GM12874 (cell line): ENCODE results near the gene NDUFC2.

ENCODE experiments used
- CTCF ChIP-seq: IDR thresholded peaks from 2 replicates; pipeline ENCODE4 v1.5.1; 2011; ENCODE audit warnings: low read depth, mild to moderate bottlenecking, control low read depth, low read length, moderate library complexity; ENCODE audit not compliant: insufficient read depth

NDUFC2 gene

GRCh38 chr11:78037825-78038620 is 41.6 kb downstream of the NDUFC2 start:
- TF ChIP-seq CTCF = no peak

DNA sequence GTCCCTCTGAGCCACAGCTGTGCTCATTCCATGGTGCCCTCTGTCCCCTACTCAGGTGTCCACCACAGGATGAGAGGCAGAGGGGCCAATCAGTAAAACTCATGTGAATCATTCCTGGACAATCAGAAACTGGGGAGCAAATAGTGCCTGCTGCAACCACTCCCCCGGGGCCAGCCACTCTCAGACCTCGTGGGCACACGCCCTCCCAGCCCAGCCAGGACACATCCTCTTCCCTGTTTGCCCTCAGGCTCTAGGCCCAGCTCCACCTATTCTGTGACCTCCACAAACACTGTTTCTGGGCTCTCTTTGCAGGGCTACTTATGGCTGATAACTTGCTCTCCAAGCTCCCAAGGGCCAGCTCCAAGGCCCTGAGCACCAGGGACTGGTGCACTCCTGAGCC is 42.6 kb downstream of the NDUFC2 start:
- no peak for TF ChIP-seq CTCF

DNA sequence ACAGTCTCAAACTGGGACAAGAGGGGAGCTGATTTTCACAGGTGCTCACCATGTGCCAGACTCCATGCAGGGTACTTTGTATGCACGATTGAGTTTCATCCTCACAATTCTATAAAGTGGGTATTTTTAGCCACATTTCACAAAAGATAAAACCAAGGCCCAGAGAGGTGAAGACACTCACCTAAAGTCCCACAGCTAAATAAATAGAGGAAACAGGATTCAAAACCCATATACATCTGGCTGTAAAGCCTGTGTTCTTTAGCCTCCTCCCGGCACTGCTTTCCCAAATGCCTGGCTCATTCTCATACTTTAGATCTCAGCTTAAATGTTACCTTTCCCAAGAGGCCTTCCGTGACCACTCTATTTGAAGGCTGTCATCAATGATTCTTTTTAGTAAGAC is 43.3 kb downstream of the NDUFC2 start:
- no peak for TF ChIP-seq CTCF

DNA sequence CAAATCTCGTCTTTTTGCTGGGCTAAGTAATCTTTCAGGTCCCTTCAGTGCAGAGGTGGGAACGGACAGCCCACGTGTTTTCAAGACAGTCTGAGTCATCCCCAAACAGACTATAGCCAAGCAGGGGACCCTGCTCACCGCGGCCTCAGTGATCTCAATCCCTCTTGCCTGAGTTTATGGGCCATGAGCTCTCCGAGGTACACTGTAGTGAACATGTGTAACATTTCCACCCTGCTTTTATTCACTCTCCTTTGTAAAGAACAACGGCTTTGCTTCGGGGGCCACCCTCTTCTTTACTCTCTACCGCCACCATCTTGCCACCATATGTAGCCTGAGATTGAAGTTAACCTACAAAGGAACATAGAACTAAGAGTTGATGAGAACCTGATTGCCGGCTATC is 45.0 kb downstream of the NDUFC2 start:
- TF ChIP-seq CTCF = no peak

DNA sequence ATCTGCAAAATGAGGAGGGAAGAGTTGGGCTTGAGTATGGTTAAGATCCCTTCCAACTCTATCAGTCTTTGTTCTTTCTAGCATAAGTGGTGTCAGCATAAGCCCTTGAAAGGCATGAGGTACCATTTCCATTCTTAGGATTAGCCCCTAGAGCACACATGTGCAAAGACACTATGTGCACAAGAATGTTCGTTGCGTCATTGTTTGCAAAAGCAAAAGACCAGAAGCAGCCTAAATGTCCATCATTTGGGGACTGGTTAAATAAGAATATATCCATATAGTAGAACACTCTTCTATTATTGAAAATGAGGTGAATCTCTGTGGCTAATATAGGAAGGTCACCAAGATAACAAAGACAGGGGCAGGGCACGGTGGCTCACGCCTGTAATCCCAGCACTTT is 46.6 kb downstream of the NDUFC2 start:
- TF ChIP-seq CTCF = no peak

DNA sequence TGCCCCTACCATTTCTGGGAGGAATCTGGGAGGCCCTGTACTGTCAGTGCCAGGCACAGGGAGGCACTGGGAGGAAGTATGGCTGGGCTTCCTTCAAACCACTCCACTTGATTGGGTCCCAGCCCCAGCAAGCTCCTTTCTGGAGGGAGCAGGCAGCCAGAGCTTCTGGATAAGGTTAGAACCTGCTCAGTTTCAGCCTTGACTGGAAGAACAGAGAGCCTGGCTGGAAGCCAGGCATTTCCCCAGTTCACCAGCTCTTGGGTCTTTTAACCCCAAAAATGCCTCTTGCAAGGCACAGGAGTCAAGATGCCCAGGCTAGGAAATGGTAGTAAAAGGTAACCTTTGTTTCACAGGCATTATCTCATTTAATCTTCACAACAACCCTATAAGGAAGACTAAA is 47.6 kb downstream of the NDUFC2 start:
- TF ChIP-seq CTCF = no peak

DNA sequence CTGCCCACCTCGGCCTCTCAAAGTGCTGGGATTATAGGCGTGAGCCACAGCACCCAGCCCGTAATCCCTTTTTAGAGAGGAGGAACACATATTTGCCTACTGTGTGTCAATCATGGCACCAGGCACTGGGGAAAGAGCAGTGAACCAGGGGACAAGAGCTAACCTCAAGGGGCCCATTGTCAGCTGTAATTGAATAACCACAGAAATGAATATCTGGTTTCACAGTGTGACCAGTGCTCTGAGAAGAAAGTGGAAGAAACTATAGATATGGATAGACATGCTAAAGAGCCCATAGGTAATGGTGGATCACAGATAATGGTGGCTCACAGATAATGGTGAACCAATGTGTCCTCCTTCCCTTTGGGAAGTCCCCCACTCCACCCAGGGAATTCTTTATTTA is 48.0 kb downstream of the NDUFC2 start:
- TF ChIP-seq CTCF = no peak
